Measurements from ENCODE around the gene LRRC61.
"Not testable (repeated sequence)": the region's sequence is repeated elsewhere in the genome, so short reads cannot be mapped to it uniquely, and the experiment has no call there.

Gene LRRC61

GRCh38 chr7:150385884-150386283, 62.7 kb downstream of the LRRC61 start:
- not testable (repeated sequence) for DNase-seq

Measured in NCI-H1694 (cell line).